Left kidney (tissue), 8 donors: Measurements from ENCODE around the gene CHST14. TPM values are rescaled to one million over a fixed set of nuclear protein-coding genes. Genes with fewer than 3 reads are reported as not detected.

Experiments used
- DNase-seq: peaks from one replicate; pipeline ENCODE4 v3.0.0-alpha.2; 2013
- long read RNA-seq, 8 donors: transcript quantifications; one replicate each; lab custom pipeline, GENCODE V29; 2026
- polyA plus RNA-seq: library from polyadenylated mRNA; unstranded; fragments of 120-200 nt; gene quantifications from one replicate; pipeline ENCODE4 v1.2.1, GENCODE V29; 2013; ENCODE audit not compliant: insufficient read length

Gene CHST14
- 31.3 TPM for polyA plus RNA-seq
- long read RNA-seq, donor 1, transcript CHST14-201 (1 exons, 3,574 nt), result major isoform, 64 of 64 reads
- long read RNA-seq, donor 1, partial matches to known transcripts, result 0 of 64 reads
- long read RNA-seq, donor 1, other reads (novel, unspliced or antisense), result 0 of 64 reads
- long read RNA-seq, donor 2, transcript CHST14-201 (1 exons, 3,574 nt), result major isoform, 36 of 36 reads
- long read RNA-seq, donor 2, partial matches to known transcripts, result 0 of 36 reads
- long read RNA-seq, donor 2, other reads (novel, unspliced or antisense), result 0 of 36 reads
- long read RNA-seq, donor 3, transcript CHST14-201 (1 exons, 3,574 nt), result major isoform, 22 of 22 reads
- long read RNA-seq, donor 3, partial matches to known transcripts, result 0 of 22 reads
- long read RNA-seq, donor 3, other reads (novel, unspliced or antisense), result 0 of 22 reads
- long read RNA-seq, donor 4, partial matches to known transcripts, result 0 of 4 reads
- long read RNA-seq, donor 4, other reads (novel, unspliced or antisense), result 0 of 4 reads
- long read RNA-seq, donor 5, transcript CHST14-201 (1 exons, 3,574 nt), result major isoform, 40 of 40 reads
- long read RNA-seq, donor 5, partial matches to known transcripts, result 0 of 40 reads
- long read RNA-seq, donor 5, other reads (novel, unspliced or antisense), result 0 of 40 reads
- long read RNA-seq, donor 6, transcript CHST14-201 (1 exons, 3,574 nt), result major isoform, 33 of 33 reads
- long read RNA-seq, donor 6, partial matches to known transcripts, result 0 of 33 reads
- long read RNA-seq, donor 6, other reads (novel, unspliced or antisense), result 0 of 33 reads
- long read RNA-seq, donor 7, transcript CHST14-201 (1 exons, 3,574 nt), result major isoform, 57 of 57 reads
- long read RNA-seq, donor 7, partial matches to known transcripts, result 0 of 57 reads
- long read RNA-seq, donor 7, other reads (novel, unspliced or antisense), result 0 of 57 reads
- long read RNA-seq, donor 8, transcript CHST14-201 (1 exons, 3,574 nt), result major isoform, 12 of 12 reads
- long read RNA-seq, donor 8, partial matches to known transcripts, result 0 of 12 reads
- long read RNA-seq, donor 8, other reads (novel, unspliced or antisense), result 0 of 12 reads

- peak; percentile 74 for DNase-seq
Measured at GRCh38 chr15:40470423-40471104, at the start of gene CHST14. Gene CHST14, plus strand, starts transcription at chr15:40470984. Its CDS starts 230 bp downstream, at chr15:40471214.

- no peak for DNase-seq
Measured at GRCh38 chr15:40421246-40422157, 49.3 kb upstream of the CHST14 start.

GRCh38 chr15:40424483-40425115 is 46.2 kb upstream of the CHST14 start:
- no peak for DNase-seq

GRCh38 chr15:40425681-40426080 is 45.1 kb upstream of the CHST14 start:
- DNase-seq, result no peak

GRCh38 chr15:40427188-40427587 is 43.6 kb upstream of the CHST14 start:
- no peak for DNase-seq

GRCh38 chr15:40428185-40428584 is 42.6 kb upstream of the CHST14 start:
- DNase-seq, result no peak

GRCh38 chr15:40429068-40429710 is 41.6 kb upstream of the CHST14 start:
- DNase-seq, result no peak

- DNase-seq, result no peak
Measured at GRCh38 chr15:40430271-40430805, 40.4 kb upstream of the CHST14 start.

- no peak for DNase-seq
Measured at GRCh38 chr15:40435023-40435709, 35.6 kb upstream of the CHST14 start.

GRCh38 chr15:40435710-40436089 is 35.1 kb upstream of the CHST14 start:
- DNase-seq, result no peak

- DNase-seq, result no peak
Measured at GRCh38 chr15:40436116-40436891, 34.5 kb upstream of the CHST14 start.

- DNase-seq, result no peak
Measured at GRCh38 chr15:40436892-40437751, 33.7 kb upstream of the CHST14 start.

GRCh38 chr15:40437752-40438687 is 32.8 kb upstream of the CHST14 start:
- no peak for DNase-seq

GRCh38 chr15:40438712-40439111 is 32.1 kb upstream of the CHST14 start:
- DNase-seq, result no peak

GRCh38 chr15:40439461-40439959 is 31.3 kb upstream of the CHST14 start:
- no peak for DNase-seq
